ENCODE results near the gene KIFC3. TPM values are rescaled to one million over a fixed set of nuclear protein-coding genes. Genes with fewer than 3 reads are reported as not detected.

Gene KIFC3
- total RNA-seq, 1 experiment from 2014 or later: 32.6 TPM

DNA sequence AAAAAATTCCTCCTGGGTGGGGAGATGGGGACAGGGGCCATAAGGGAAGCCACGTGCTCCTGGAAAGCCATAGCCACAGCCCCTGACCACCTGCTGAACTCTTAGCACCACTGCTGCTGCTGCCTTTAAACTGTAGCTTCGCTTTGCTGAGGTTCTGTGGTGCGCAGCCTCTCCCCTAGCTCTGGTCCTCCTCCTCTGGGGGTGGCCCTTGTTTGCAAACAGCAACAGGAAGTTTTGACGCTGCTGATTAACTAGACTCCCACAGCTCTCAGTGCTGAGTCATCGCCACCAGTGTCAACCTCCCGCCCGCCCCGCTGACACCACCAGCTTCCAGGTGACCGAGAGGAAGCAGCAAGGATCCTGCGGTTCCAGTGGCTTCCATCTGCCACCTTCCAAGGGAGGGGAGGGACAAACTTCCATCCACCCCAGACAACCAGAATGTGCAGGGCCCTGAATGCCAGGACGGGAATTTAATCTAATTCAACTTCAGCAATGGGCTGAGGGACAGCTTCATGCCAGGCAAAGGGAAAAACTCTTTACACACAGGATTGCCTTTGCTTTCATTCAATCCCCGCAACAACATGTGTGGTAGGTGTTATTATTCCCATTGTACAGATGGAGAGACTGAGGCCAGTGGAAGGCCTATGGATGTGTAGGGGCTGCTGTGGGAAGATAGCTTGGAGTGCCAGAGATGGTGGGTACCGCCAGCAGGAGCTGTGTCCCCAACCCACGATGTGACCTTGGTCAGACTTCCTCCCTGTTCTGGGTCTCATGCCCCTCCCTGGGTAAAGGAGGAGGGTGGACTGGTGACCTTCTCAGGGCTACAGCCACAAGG lies 8.1 kb upstream of the KIFC3 start:
- peak overlapping the region; percentile 49 for H3K9ac ChIP-seq (ENCODE audit: low read length)

DNA sequence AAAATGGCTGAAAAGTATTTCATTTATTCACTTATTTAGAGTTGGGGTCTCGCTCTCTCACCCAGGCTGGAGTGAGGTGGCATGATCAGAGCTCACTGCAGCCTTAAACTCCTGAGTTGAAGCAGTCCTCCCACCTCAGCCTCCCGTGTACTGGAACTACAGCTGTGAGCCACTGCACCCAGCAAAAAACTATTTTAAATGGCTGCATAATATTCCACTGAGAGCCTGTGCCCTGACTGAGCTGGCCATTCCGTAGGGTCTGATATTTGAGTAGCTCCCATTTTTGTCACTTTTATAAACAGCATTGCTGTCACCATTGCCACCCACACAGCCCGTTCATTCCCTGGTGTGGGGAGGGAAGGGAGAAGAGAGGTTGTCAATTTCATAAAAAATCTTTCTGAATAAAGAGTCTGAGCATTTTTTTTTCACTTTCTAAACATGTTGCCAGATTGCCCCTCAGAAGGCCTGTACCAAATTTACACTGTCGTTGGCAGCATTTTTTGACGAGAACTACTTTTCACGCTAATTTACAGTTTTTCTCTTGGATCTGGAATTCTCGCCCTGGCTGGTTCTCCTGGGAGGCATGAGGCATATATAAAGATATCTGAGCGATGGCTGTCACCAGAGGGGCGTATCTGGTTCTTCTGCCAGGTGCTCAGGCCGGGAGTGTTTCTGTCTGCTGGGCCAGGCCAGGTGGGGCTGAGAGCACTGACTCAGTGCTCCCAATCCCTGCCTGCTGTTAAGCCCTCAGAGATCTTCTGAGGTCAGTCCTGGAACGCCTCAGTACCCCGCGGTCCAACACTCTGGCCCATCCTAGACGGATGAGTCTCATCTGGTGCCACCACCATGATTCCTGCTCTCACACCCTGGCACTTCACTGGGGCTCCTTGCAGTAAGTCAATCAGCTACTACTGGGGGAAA lies 7.2 kb upstream of the KIFC3 start:
- Histone ChIP-seq H3K79me2 (ENCODE audit: low read length) (no peaks in the 10 kb centered on the region), H3K27me3 (ENCODE audit: low read length) (no peaks in the 10 kb centered on the region), H3K9me2 (replicated peaks; ENCODE audit: low read length) (no peaks in the 10 kb centered on the region), H2AFZ (ENCODE audit: low read length) (no peak overlapping the region), H3K4me2 (ENCODE audit: low read length) (peak overlapping the region; percentile 76), H3F3A (ENCODE audit: low read length, unreplicated experiment) (no peaks in the 10 kb centered on the region), H3K4me1 (ENCODE audit: insufficient read depth, low read length) (peaks cover 52% of the 10 kb centered on the region), H4K20me1 (ENCODE audit: low read length) (no peaks in the 10 kb centered on the region), H3K27ac (ENCODE audit: low read length) (peak overlapping the region; percentile 53), H3K9me3 (ENCODE audit: low read length) (no peaks in the 10 kb centered on the region), H3K36me3 (ENCODE audit: low read depth, low read length) (no peaks in the 10 kb centered on the region), H3K9ac (ENCODE audit: low read length) (peak overlapping the region; percentile 49), H3K4me3 (ENCODE audit: low read length) (no peak overlapping the region; the same call in 1 of the 2 replicates)
- ChIA-PET CTCF (interaction anchor here (0.5 to 1.1 kb wide), 3 partner anchors 50 to 90 kb away, joined by 3 to 4 read pairs (median 4); no protein-coding TSS in a partner anchor), POLR2A (ENCODE audit: unreplicated experiment) (no interaction called here)
- no peak for ATAC-seq
- TSS peak; percentile 71 for BruUV-seq (replicated peaks)
- intact Hi-C loops (cut with micrococcal nuclease): loop anchor here (5.0 to 10.0 kb wide), 2 partner anchors 47 to 195 kb away; partner anchors contain the start of genes USB1 and ZNF319
- TF ChIP-seq EZH2 (IDR thresholded peaks at IDR 0.05; ENCODE audit: low read length, unreplicated experiment) (no peak), EZH2phosphoT487 (IDR thresholded peaks at IDR 0.05; ENCODE audit: borderline replicate concordance, low read length) (no peak)
- TF ChIP-seq, protein P1, sequence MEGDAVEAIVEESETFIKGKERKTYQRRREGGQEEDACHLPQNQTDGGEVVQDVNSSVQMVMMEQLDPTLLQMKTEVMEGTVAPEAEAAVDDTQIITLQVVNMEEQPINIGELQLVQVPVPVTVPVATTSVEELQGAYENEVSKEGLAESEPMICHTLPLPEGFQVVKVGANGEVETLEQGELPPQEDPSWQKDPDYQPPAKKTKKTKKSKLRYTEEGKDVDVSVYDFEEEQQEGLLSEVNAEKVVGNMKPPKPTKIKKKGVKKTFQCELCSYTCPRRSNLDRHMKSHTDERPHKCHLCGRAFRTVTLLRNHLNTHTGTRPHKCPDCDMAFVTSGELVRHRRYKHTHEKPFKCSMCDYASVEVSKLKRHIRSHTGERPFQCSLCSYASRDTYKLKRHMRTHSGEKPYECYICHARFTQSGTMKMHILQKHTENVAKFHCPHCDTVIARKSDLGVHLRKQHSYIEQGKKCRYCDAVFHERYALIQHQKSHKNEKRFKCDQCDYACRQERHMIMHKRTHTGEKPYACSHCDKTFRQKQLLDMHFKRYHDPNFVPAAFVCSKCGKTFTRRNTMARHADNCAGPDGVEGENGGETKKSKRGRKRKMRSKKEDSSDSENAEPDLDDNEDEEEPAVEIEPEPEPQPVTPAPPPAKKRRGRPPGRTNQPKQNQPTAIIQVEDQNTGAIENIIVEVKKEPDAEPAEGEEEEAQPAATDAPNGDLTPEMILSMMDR (conservative IDR thresholded peaks at IDR 0.05; ENCODE audit: low read depth, low read length): no peak
- peak; percentile 16 for DNase-seq

More for the DNA sequence above, 8.1 kb upstream of the KIFC3 start:
- DNase-seq: peak; percentile 90
- H3K4me3 ChIP-seq (ENCODE audit: low read length): no peak overlapping the region; the same call in 1 of the 2 replicates
- no peaks in the 10 kb centered on the region for H3F3A ChIP-seq (ENCODE audit: low read length, unreplicated experiment)
- H3K36me3 ChIP-seq (ENCODE audit: low read depth, low read length): no peaks in the 10 kb centered on the region
- no peaks in the 10 kb centered on the region for H3K27me3 ChIP-seq (ENCODE audit: low read length)
- peak overlapping the region; percentile 53 for H3K27ac ChIP-seq (ENCODE audit: low read length)
- ChIA-PET CTCF (interaction anchor here (0.5 to 1.1 kb wide), 3 partner anchors 49 to 91 kb away, joined by 3 to 4 read pairs (median 4); no protein-coding TSS in a partner anchor), POLR2A (ENCODE audit: unreplicated experiment) (interaction anchor here (0.5 kb wide), 1 partner anchor 121 kb away, joined by 3 read pairs; no protein-coding TSS in a partner anchor)
- H3K9me2 ChIP-seq (replicated peaks; ENCODE audit: low read length): no peaks in the 10 kb centered on the region
- peak; percentile 75 for ATAC-seq
- intact Hi-C loops (cut with micrococcal nuclease): loop anchor here (5.0 kb wide), 1 partner anchor 48 kb away; no protein-coding TSS in a partner anchor
- H3K79me2 ChIP-seq (ENCODE audit: low read length): no peaks in the 10 kb centered on the region
- H3K4me2 ChIP-seq (ENCODE audit: low read length): peak overlapping the region; percentile 76
- H3K9me3 ChIP-seq (ENCODE audit: low read length): no peaks in the 10 kb centered on the region
- TF ChIP-seq EZH2 (IDR thresholded peaks at IDR 0.05; ENCODE audit: low read length, unreplicated experiment): no peak
- no peak for TF ChIP-seq EZH2phosphoT487 (IDR thresholded peaks at IDR 0.05; ENCODE audit: borderline replicate concordance, low read length)
- TF ChIP-seq, protein P1 (conservative IDR thresholded peaks at IDR 0.05; ENCODE audit: low read depth, low read length): no peak
- BruUV-seq (replicated peaks): no TSS peak
- peaks cover 53% of the 10 kb centered on the region for H3K4me1 ChIP-seq (ENCODE audit: insufficient read depth, low read length)
- H4K20me1 ChIP-seq (ENCODE audit: low read length): no peaks in the 10 kb centered on the region
- no peak overlapping the region for H2AFZ ChIP-seq (ENCODE audit: low read length)

Measured in PC-3 (cell line).